Endothelial cell of umbilical vein (primary cell): ENCODE measurements around the gene SH3TC2. TPM values are rescaled to one million over a fixed set of nuclear protein-coding genes. Genes with fewer than 3 reads are reported as not detected.

ENCODE experiments used
- BruUV-seq: library from RNA; stranded (reverse); fragments of 400-500 nt; replicated peaks from 2 replicates; lab custom pipeline; 2021; lab: Mats Ljungman, UMichigan
- CTCF ChIA-PET: fragments of 300-600, 350-600 bp; sonication (Branson Sonifier 250); formaldehyde crosslinking; loops from one replicate; lab custom pipeline; 2021; ENCODE audit warnings: antibody characterized with exemption, inconsistent platforms; lab: Charles Lee
- POLR2A ChIA-PET: fragments of 300-600, 350-600 bp; sonication (Branson Sonifier 250); formaldehyde crosslinking; loops from one replicate; lab custom pipeline; 2021; ENCODE audit warnings: antibody characterized with exemption, inconsistent platforms; lab: Charles Lee
- DNase-seq: peaks from one replicate; pipeline ENCODE4 v3.0.0-alpha.2; 2011; ENCODE audit warnings: low read depth, low spot score
- FAIRE-seq: peaks from 2 replicates; lab custom pipeline; 2011; peaks lifted over from hg19 to GRCh38; lab: Jason Lieb, UNC
- H2AFZ ChIP-seq: 2 replicates; pipeline ENCODE4 v1.6.0; 2012; ENCODE audit warnings: low read depth, low read length, control low read depth, inconsistent platforms
- H3K27ac ChIP-seq: 2 replicates; pipeline ENCODE4 v1.5.1; 2011; ENCODE audit warnings: low read depth, mild to moderate bottlenecking, control low read depth, low read length, moderate library complexity; ENCODE audit not compliant: insufficient read depth
- H3K27me3 ChIP-seq, 2 experiments: 2 replicates each; pipeline versions ENCODE4 v1.6.0 to v1.6.1; 2011; ENCODE audit warnings: low read length in 2 of 2, mixed read lengths in 1 of 2; ENCODE audit not compliant: control insufficient read depth in 2 of 2, insufficient read depth in 2 of 2
- H3K36me3 ChIP-seq, 2 experiments: 2 replicates in 1 of 2; 3 replicates in 1 of 2; pipeline ENCODE4 v1.5.1; 2011; ENCODE audit warnings: low read length in 2 of 2, mild to moderate bottlenecking in 1 of 2, moderate library complexity in 1 of 2; ENCODE audit not compliant: control insufficient read depth in 2 of 2, insufficient read depth in 2 of 2; ENCODE audit errors: extremely low read depth in 1 of 2
- H3K4me1 ChIP-seq: 3 replicates; pipeline ENCODE4 v1.5.1; 2011; ENCODE audit warnings: mild to moderate bottlenecking, low read length; ENCODE audit not compliant: control insufficient read depth, insufficient read depth; ENCODE audit errors: extremely low read depth
- H3K4me2 ChIP-seq: 2 replicates; pipeline ENCODE4 v1.6.1; 2011; ENCODE audit warnings: low read length, control low read depth, mixed read lengths; ENCODE audit not compliant: insufficient read depth
- H3K4me3 ChIP-seq, 3 experiments: fragments of 200-600 bp in 1 of 3; sonication (generic), shearing (Covaris generic) in 1 of 3; replicated peaks in 1 of 3; 2 replicates each; pipeline ENCODE4 v1.5.1; 2011 to 2016; ENCODE audit warnings: control low read depth in 3 of 3, low read length in 3 of 3, mild to moderate bottlenecking in 2 of 3, inconsistent platforms in 1 of 3, low read depth in 1 of 3, moderate library complexity in 1 of 3; ENCODE audit not compliant: insufficient read depth in 1 of 3
- H3K79me2 ChIP-seq: 2 replicates; pipeline ENCODE4 v1.6.0; 2012; ENCODE audit warnings: low read length, inconsistent platforms; ENCODE audit not compliant: control insufficient read depth, insufficient read depth
- H3K9ac ChIP-seq: replicated peaks from 2 replicates; pipeline ENCODE3; 2011; ENCODE audit warnings: low read length, control low read depth; ENCODE audit not compliant: insufficient read depth; ENCODE audit errors: extremely low read depth
- H3K9me1 ChIP-seq: replicated peaks from 3 replicates; pipeline ENCODE4 v1.6.0; 2011; ENCODE audit warnings: mild to moderate bottlenecking, low read length; ENCODE audit not compliant: control insufficient read depth, insufficient read depth; ENCODE audit errors: extremely low read depth
- H3K9me3 ChIP-seq: replicated peaks from 2 replicates; pipeline ENCODE4 v1.5.1; 2012; ENCODE audit warnings: low read length, inconsistent platforms; ENCODE audit not compliant: control insufficient read depth, insufficient read depth
- H4K20me1 ChIP-seq: replicated peaks from 2 replicates; pipeline ENCODE3; 2011; ENCODE audit warnings: mild to moderate bottlenecking, low read length; ENCODE audit not compliant: control insufficient read depth, insufficient read depth; ENCODE audit errors: extremely low read depth
- CTCF ChIP-seq, 2 donors: IDR thresholded peaks; 1 replicate in 1 of 2; 2 replicates in 1 of 2; pipeline ENCODE4 v1.5.1; 2011; ENCODE audit warnings: low read length in 2 of 2, mild to moderate bottlenecking in 2 of 2, moderate library complexity in 2 of 2, control low read depth in 1 of 2, inconsistent platforms in 1 of 2, low read depth in 1 of 2; ENCODE audit not compliant: insufficient read depth in 1 of 2; ENCODE audit errors: extremely low read depth in 1 of 2
- EZH2 ChIP-seq: IDR thresholded peaks from 2 replicates; pipeline ENCODE4 v1.6.1; 2012; ENCODE audit warnings: borderline replicate concordance, low read depth, mild to moderate bottlenecking, moderate library complexity, low read length, inconsistent platforms; ENCODE audit not compliant: severe bottlenecking
- FOS ChIP-seq: IDR thresholded peaks from 2 replicates; pipeline ENCODE4 v1.6.1; 2011; ENCODE audit warnings: mild to moderate bottlenecking, low read length, moderate library complexity, borderline replicate concordance; ENCODE audit not compliant: insufficient read depth
- GATA2 ChIP-seq: IDR thresholded peaks from 2 replicates; pipeline ENCODE4 v1.7.0; 2011; ENCODE audit warnings: low read depth, mild to moderate bottlenecking, moderate library complexity, mixed read lengths, low read length; ENCODE audit not compliant: insufficient read length, insufficient read depth
- JUN ChIP-seq: IDR thresholded peaks from 2 replicates; pipeline ENCODE4 v1.6.1; 2011; ENCODE audit warnings: borderline replicate concordance, low read depth; ENCODE audit not compliant: insufficient read length, insufficient read depth
- POLR2AphosphoS5 ChIP-seq: IDR thresholded peaks from 2 replicates; pipeline ENCODE4 v1.6.1; 2012; ENCODE audit warnings: low read depth, mild to moderate bottlenecking, control low read depth, low read length, moderate library complexity; ENCODE audit not compliant: insufficient read depth
- dilution Hi-C: fragments of 300-500 bp; cut with MboI; formaldehyde crosslinking; loops from one replicate; pipeline ENCODE4 v1.15.0; 2019; ENCODE audit warnings: low sequenced_read_pairs; ENCODE audit not compliant: extremely low pct_ligation_motif_present
- intact Hi-C: fragments of 100-400 bp; cut with micrococcal nuclease; formaldehyde crosslinking; loops from one replicate; pipeline ENCODE4 v1.10.0; 2022
- polyA plus RNA-seq, 4 experiments: library from polyadenylated mRNA; depleted of rRNA in 3 of 4; stranded (reverse) in 3 of 4; unstranded in 1 of 4; fragments of >200 nt; gene quantifications; 2 replicates each; pipeline versions ENCODE4 v1.2.1 to v1.2.3, GENCODE V29; 2011 to 2012; ENCODE audit warnings: missing spikeins in 1 of 4
- total RNA-seq: library from RNA; stranded (reverse); gene quantifications from 2 replicates; pipeline ENCODE4 v1.2.3, GENCODE V29; 2021

The SH3TC2 gene
- total and polyA plus RNA-seq, 2 donors (not counting 3 experiments of a cell fraction or from before 2014, with no cell fraction given), result 0.91 to 4.3 TPM

- DNase-seq, result no peak
- H3K36me3 ChIP-seq, result no peaks in the 10 kb centered on the region
- H3K27ac ChIP-seq, result no peak overlapping the region
- intact Hi-C loops (no loop called here), dilution Hi-C loops (no loop called here)
- H3K79me2 ChIP-seq, result no peaks in the 10 kb centered on the region
- H3K9me1 ChIP-seq, result no peaks in the 10 kb centered on the region
- no peaks in the 10 kb centered on the region for H3K9me3 ChIP-seq
- ChIA-PET CTCF (interaction anchor here (0.9 to 8.0 kb wide), 12 partner anchors 13 to 229 kb away, joined by 3 to 245 read pairs (median 8); no protein-coding TSS in a partner anchor), POLR2A (no interaction called here)
- no peak overlapping the region for H2AFZ ChIP-seq
- no peak for FAIRE-seq
- no peak overlapping the region for H3K9ac ChIP-seq
- H4K20me1 ChIP-seq, result no peaks in the 10 kb centered on the region
- H3K27me3 ChIP-seq, result no peaks in the 10 kb centered on the region
- H3K4me2 ChIP-seq, result no peak overlapping the region
- no peak for TF ChIP-seq FOS
- no peak for TF ChIP-seq GATA2
- no peak for TF ChIP-seq POLR2AphosphoS5
- no peak for TF ChIP-seq JUN
- peaks cover 3% of the 10 kb centered on the region for H3K4me1 ChIP-seq
- no peak overlapping the region for H3K4me3 ChIP-seq
- no TSS peak for BruUV-seq
These were observed 102.6 kb downstream of the SH3TC2 start for GRCh38 chr5:148960070-148960769.

GRCh38 chr5:148957591-148958202, 105.2 kb downstream of the SH3TC2 start:
- no peaks in the 10 kb centered on the region for H3K36me3 ChIP-seq
- H3K27ac ChIP-seq, result no peak overlapping the region
- no peaks in the 10 kb centered on the region for H3K4me1 ChIP-seq
- H2AFZ ChIP-seq, result no peak overlapping the region
- H3K4me2 ChIP-seq, result no peak overlapping the region
- H3K27me3 ChIP-seq, result no peaks in the 10 kb centered on the region
- no peaks in the 10 kb centered on the region for H3K9me3 ChIP-seq
- no peak for TF ChIP-seq EZH2
- peak; percentile 77 to 88 for TF ChIP-seq CTCF (IDR thresholded peaks at IDR 0.05; ENCODE audit: extremely low read depth in 1 of 2, insufficient read depth in 1 of 2, low read depth in 1 of 2, low read length in 2 of 2)
- TF ChIP-seq POLR2AphosphoS5, result no peak
- peak; percentile 13 for TF ChIP-seq GATA2
- dilution Hi-C loops, result no loop called here
- no peaks in the 10 kb centered on the region for H3K79me2 ChIP-seq
- ChIA-PET CTCF (interaction anchor here (0.5 to 8.0 kb wide), 83 partner anchors 9 to 778 kb away, joined by 3 to 245 read pairs (median 5); partner anchors contain the start of gene ADRB2), POLR2A (interaction anchor here (0.6 to 1.0 kb wide), 2 partner anchors 137 to 213 kb away, joined by 3 to 6 read pairs; no protein-coding TSS in a partner anchor)
- H3K4me3 ChIP-seq, result no peak overlapping the region
- no TSS peak for BruUV-seq
- no peak overlapping the region for H3K9ac ChIP-seq
- no peaks in the 10 kb centered on the region for H3K9me1 ChIP-seq
- H4K20me1 ChIP-seq, result no peaks in the 10 kb centered on the region
- FAIRE-seq (peak; percentile 82), DNase-seq (peak; percentile 66)
- intact Hi-C loops, result loop anchor here (1.0 kb wide), 7 partner anchors 41 to 224 kb away; no protein-coding TSS in a partner anchor
